ENCODE measurements around the gene RGS6.

The RGS6 gene

GRCh38 chr14:72538387-72538786 lies 606.2 kb downstream of the RGS6 start:
- CTCF ChIA-PET: interaction anchor here (1.5 to 1.6 kb wide), 2 partner anchors 21 to 366 kb away, joined by 3 to 4 read pairs; no protein-coding TSS in a partner anchor
- no peak for DNase-seq
- WGBS (ENCODE audit: insufficient coverage): 96% methylated on average over 3 of the region's 3 CpGs
- POLR2A ChIA-PET: no interaction called here
- H3K27ac ChIP-seq (ENCODE audit: insufficient read depth in 1 of 2, low read depth in 1 of 2, low read length in 2 of 2, poor library complexity in 1 of 2, severe bottlenecking in 2 of 2): no peak overlapping the region
- H3K9me3 ChIP-seq (ENCODE audit: control extremely low read depth in 1 of 5, control insufficient read depth in 4 of 5, insufficient read depth in 2 of 5, low read depth in 1 of 5, low read length in 4 of 5): peaks cover 0 to 13% (median 10%) of the 10 kb centered on the region in 5 experiments
- H3K4me3 ChIP-seq (ENCODE audit: control insufficient read depth in 1 of 7, extremely low read depth in 1 of 7, insufficient read depth in 4 of 7, low read depth in 2 of 7, low read length in 6 of 7): no peak overlapping the region
- peaks cover 0 to 77% (median 38%) of the 10 kb centered on the region in 5 experiments for H3K27me3 ChIP-seq (replicated peaks in 2 of 5; ENCODE audit: control insufficient read depth in 4 of 5, insufficient read depth in 5 of 5, low read length in 4 of 5)
- peaks cover 7 to 26% (median 19%) of the 10 kb centered on the region in 4 experiments for H3K4me1 ChIP-seq (ENCODE audit: control extremely low read depth in 1 of 4, control insufficient read depth in 4 of 4, insufficient read depth in 4 of 4, low read length in 3 of 4)
- H3K36me3 ChIP-seq (ENCODE audit: control insufficient read depth in 4 of 4, insufficient read depth in 4 of 4, low read length in 3 of 4): no peaks in the 10 kb centered on the region

- WGBS (ENCODE audit: insufficient coverage): 78% methylated on average over 8 of the region's 14 CpGs
- peaks cover 0 to 76% (median 44%) of the 10 kb centered on the region in 5 experiments for H3K27me3 ChIP-seq (replicated peaks in 2 of 5; ENCODE audit: control insufficient read depth in 4 of 5, insufficient read depth in 5 of 5, low read length in 4 of 5)
- no peak for DNase-seq
- ChIA-PET CTCF (interaction anchor here (0.6 to 2.1 kb wide), 10 partner anchors 12 to 369 kb away, joined by 3 to 7 read pairs (median 3); no protein-coding TSS in a partner anchor), POLR2A (no interaction called here)
- no peaks in the 10 kb centered on the region for H3K36me3 ChIP-seq (ENCODE audit: control insufficient read depth in 4 of 4, insufficient read depth in 4 of 4, low read length in 3 of 4)
- H3K9me3 ChIP-seq (ENCODE audit: control extremely low read depth in 1 of 5, control insufficient read depth in 4 of 5, insufficient read depth in 2 of 5, low read depth in 1 of 5, low read length in 4 of 5): peaks cover 0 to under 1% (median under 1%) of the 10 kb centered on the region in 5 experiments
- H3K4me3 ChIP-seq (ENCODE audit: control insufficient read depth in 1 of 7, extremely low read depth in 1 of 7, insufficient read depth in 4 of 7, low read depth in 2 of 7, low read length in 6 of 7): no peak overlapping the region
- peaks cover 7 to 26% (median 21%) of the 10 kb centered on the region in 4 experiments for H3K4me1 ChIP-seq (ENCODE audit: control extremely low read depth in 1 of 4, control insufficient read depth in 4 of 4, insufficient read depth in 4 of 4, low read length in 3 of 4)
- H3K27ac ChIP-seq (ENCODE audit: insufficient read depth in 1 of 2, low read depth in 1 of 2, low read length in 2 of 2, poor library complexity in 1 of 2, severe bottlenecking in 2 of 2): no peak overlapping the region
These were observed 607.6 kb downstream of the RGS6 start for GRCh38 chr14:72539661-72540315.

- Histone ChIP-seq H3K4me1 (ENCODE audit: control extremely low read depth in 1 of 4, control insufficient read depth in 4 of 4, insufficient read depth in 4 of 4, low read length in 3 of 4) (peaks cover 5 to 17% (median 11%) of the 10 kb centered on the region in 4 experiments), H3K36me3 (ENCODE audit: control insufficient read depth in 4 of 4, insufficient read depth in 4 of 4, low read length in 3 of 4) (no peaks in the 10 kb centered on the region), H3K4me3 (ENCODE audit: control insufficient read depth in 1 of 7, extremely low read depth in 1 of 7, insufficient read depth in 4 of 7, low read depth in 2 of 7, low read length in 6 of 7) (no peak overlapping the region), H3K27ac (ENCODE audit: insufficient read depth in 1 of 2, low read depth in 1 of 2, low read length in 2 of 2, poor library complexity in 1 of 2, severe bottlenecking in 2 of 2) (no peak overlapping the region), H3K27me3 (replicated peaks in 2 of 5; ENCODE audit: control insufficient read depth in 4 of 5, insufficient read depth in 5 of 5, low read length in 4 of 5) (peaks cover 0 to 86% (median 48%) of the 10 kb centered on the region in 5 experiments), H3K9me3 (ENCODE audit: control extremely low read depth in 1 of 5, control insufficient read depth in 4 of 5, insufficient read depth in 2 of 5, low read depth in 1 of 5, low read length in 4 of 5) (no peaks in the 10 kb centered on the region)
- CTCF ChIA-PET: interaction anchor here (1.1 to 2.1 kb wide), 3 partner anchors 11 to 31 kb away, joined by 3 to 7 read pairs (median 3); no protein-coding TSS in a partner anchor
- POLR2A ChIA-PET: no interaction called here
- DNase-seq: no peak
- 100% methylated on average over 6 of the region's 6 CpGs for WGBS (ENCODE audit: insufficient coverage)
These were observed 608.6 kb downstream of the RGS6 start for GRCh38 chr14:72540836-72541235.

- Histone ChIP-seq H3K27me3 (replicated peaks in 2 of 5; ENCODE audit: control insufficient read depth in 4 of 5, insufficient read depth in 5 of 5, low read length in 4 of 5) (peaks cover 0 to 88% (median 45%) of the 10 kb centered on the region in 5 experiments), H3K4me1 (ENCODE audit: control extremely low read depth in 1 of 4, control insufficient read depth in 4 of 4, insufficient read depth in 4 of 4, low read length in 3 of 4) (peaks cover 0 to 14% (median 9%) of the 10 kb centered on the region in 4 experiments), H3K4me3 (ENCODE audit: control insufficient read depth in 1 of 7, extremely low read depth in 1 of 7, insufficient read depth in 4 of 7, low read depth in 2 of 7, low read length in 6 of 7) (no peak overlapping the region), H3K9me3 (ENCODE audit: control extremely low read depth in 1 of 5, control insufficient read depth in 4 of 5, insufficient read depth in 2 of 5, low read depth in 1 of 5, low read length in 4 of 5) (no peaks in the 10 kb centered on the region), H3K36me3 (ENCODE audit: control insufficient read depth in 4 of 4, insufficient read depth in 4 of 4, low read length in 3 of 4) (no peaks in the 10 kb centered on the region), H3K27ac (ENCODE audit: insufficient read depth in 1 of 2, low read depth in 1 of 2, low read length in 2 of 2, poor library complexity in 1 of 2, severe bottlenecking in 2 of 2) (no peak overlapping the region)
- no peak for DNase-seq
- CTCF ChIA-PET: no interaction called here
- POLR2A ChIA-PET: no interaction called here
- 98% methylated on average over 8 of the region's 8 CpGs for WGBS (ENCODE audit: insufficient coverage)
These were observed 609.3 kb downstream of the RGS6 start for GRCh38 chr14:72541546-72541945.

- no peaks in the 10 kb centered on the region for H3K9me3 ChIP-seq (ENCODE audit: control extremely low read depth in 1 of 5, control insufficient read depth in 4 of 5, insufficient read depth in 2 of 5, low read depth in 1 of 5, low read length in 4 of 5)
- peaks cover 0 to 14% (median 9%) of the 10 kb centered on the region in 4 experiments for H3K4me1 ChIP-seq (ENCODE audit: control extremely low read depth in 1 of 4, control insufficient read depth in 4 of 4, insufficient read depth in 4 of 4, low read length in 3 of 4)
- H3K27ac ChIP-seq (ENCODE audit: insufficient read depth in 1 of 2, low read depth in 1 of 2, low read length in 2 of 2, poor library complexity in 1 of 2, severe bottlenecking in 2 of 2): no peak overlapping the region
- H3K27me3 ChIP-seq (replicated peaks in 2 of 5; ENCODE audit: control insufficient read depth in 4 of 5, insufficient read depth in 5 of 5, low read length in 4 of 5): peaks cover 0 to 88% (median 39%) of the 10 kb centered on the region in 5 experiments
- no peaks in the 10 kb centered on the region for H3K36me3 ChIP-seq (ENCODE audit: control insufficient read depth in 4 of 4, insufficient read depth in 4 of 4, low read length in 3 of 4)
- peak overlapping the region in 1 of 7 experiments; percentile 5 for H3K4me3 ChIP-seq (ENCODE audit: control insufficient read depth in 1 of 7, extremely low read depth in 1 of 7, insufficient read depth in 4 of 7, low read depth in 2 of 7, low read length in 6 of 7)
- DNase-seq: peak; percentile 27 to 82 (median 81)
- POLR2A ChIA-PET: no interaction called here
- CTCF ChIA-PET: interaction anchor here (1.0 to 2.8 kb wide), 6 partner anchors 9 to 361 kb away, joined by 3 to 16 read pairs (median 6); no protein-coding TSS in a partner anchor
- WGBS (ENCODE audit: insufficient coverage): 0% methylated on average over 1 of the region's 1 CpG
These were observed 611.1 kb downstream of the RGS6 start for GRCh38 chr14:72543341-72543740.

GRCh38 chr14:72544615-72545387 lies 612.6 kb downstream of the RGS6 start:
- H3K4me1 ChIP-seq (ENCODE audit: control extremely low read depth in 1 of 4, control insufficient read depth in 4 of 4, insufficient read depth in 4 of 4, low read length in 3 of 4): peaks cover 0 to 11% (median 7%) of the 10 kb centered on the region in 4 experiments
- POLR2A ChIA-PET: interaction anchor here (0.7 kb wide), 1 partner anchor 34 kb away, joined by 4 read pairs; no protein-coding TSS in a partner anchor
- WGBS (ENCODE audit: insufficient coverage): 81% methylated on average over 5 of the region's 8 CpGs
- H3K9me3 ChIP-seq (ENCODE audit: control extremely low read depth in 1 of 5, control insufficient read depth in 4 of 5, insufficient read depth in 2 of 5, low read depth in 1 of 5, low read length in 4 of 5): no peaks in the 10 kb centered on the region
- no peaks in the 10 kb centered on the region for H3K36me3 ChIP-seq (ENCODE audit: control insufficient read depth in 4 of 4, insufficient read depth in 4 of 4, low read length in 3 of 4)
- H3K27ac ChIP-seq (ENCODE audit: insufficient read depth in 1 of 2, low read depth in 1 of 2, low read length in 2 of 2, poor library complexity in 1 of 2, severe bottlenecking in 2 of 2): no peak overlapping the region
- peaks cover 0 to 87% (median 29%) of the 10 kb centered on the region in 5 experiments for H3K27me3 ChIP-seq (replicated peaks in 2 of 5; ENCODE audit: control insufficient read depth in 4 of 5, insufficient read depth in 5 of 5, low read length in 4 of 5)
- no peak overlapping the region for H3K4me3 ChIP-seq (ENCODE audit: control insufficient read depth in 1 of 7, extremely low read depth in 1 of 7, insufficient read depth in 4 of 7, low read depth in 2 of 7, low read length in 6 of 7)
- DNase-seq: no peak
- CTCF ChIA-PET: interaction anchor here (1.0 to 2.8 kb wide), 3 partner anchors 24 to 359 kb away, joined by 4 to 16 read pairs (median 7); no protein-coding TSS in a partner anchor
